Rectal smooth muscle tissue (tissue), 1 donor: ENCODE data around the gene SBF1.

ENCODE experiments used
- H3K27ac ChIP-seq: one replicate; pipeline ENCODE4 v1.7.0; 2013; ENCODE audit warnings: low read depth, low read length, inconsistent platforms
- H3K27me3 ChIP-seq: one replicate; pipeline ENCODE4 v1.7.0; 2013; ENCODE audit warnings: low read length; ENCODE audit not compliant: control insufficient read depth, insufficient read depth
- H3K36me3 ChIP-seq: one replicate; pipeline ENCODE4 v1.7.0; 2013; ENCODE audit warnings: low read length; ENCODE audit not compliant: control insufficient read depth, insufficient read depth
- H3K4me1 ChIP-seq: one replicate; pipeline ENCODE4 v1.7.0; 2013; ENCODE audit warnings: low read length; ENCODE audit not compliant: control insufficient read depth, insufficient read depth
- H3K4me3 ChIP-seq: one replicate; pipeline ENCODE4 v1.7.0; 2013; ENCODE audit warnings: low read length
- H3K9ac ChIP-seq: one replicate; pipeline ENCODE4 v1.7.0; 2013; ENCODE audit warnings: low read length

The SBF1 gene

GRCh38 chr22:50396751-50397370, 78.0 kb downstream of the SBF1 start:
- H3K4me3 ChIP-seq: no peak overlapping the region
- peaks cover 8% of the 10 kb centered on the region for H3K36me3 ChIP-seq
- no peaks in the 10 kb centered on the region for H3K27me3 ChIP-seq
- H3K9ac ChIP-seq: no peak overlapping the region
- no peak overlapping the region for H3K27ac ChIP-seq
- H3K4me1 ChIP-seq: no peaks in the 10 kb centered on the region
